Gastrocnemius medialis (tissue), 4 donors: ENCODE data around the gene CELSR2. TPM values are rescaled to one million over a fixed set of nuclear protein-coding genes. Genes with fewer than 3 reads are reported as not detected.
A peak's percentile ranks its signal among the peaks of the same experiment; 100 is the strongest.

ENCODE experiments used
- ATAC-seq, 2 donors: fragments of 150-250 bp; one replicate each; pipeline ENCODE4 v1.9.1; 2016
- DNase-seq, 2 donors: peaks; one replicate each; pipeline ENCODE4 v3.0.0-alpha.2; 2019
- H3K27ac ChIP-seq, 4 donors: fragments of 200-600 bp; sonication (generic); 1 replicate in 1 of 4; 2 replicates in 3 of 4; pipeline ENCODE4 v1.5.1; 2016 to 2018; ENCODE audit warnings: mild to moderate bottlenecking in 2 of 4, moderate library complexity in 1 of 4
- H3K27me3 ChIP-seq, 3 donors: fragments of 200-600 bp; sonication (generic) in 2 of 3; 1 replicate in 1 of 3; 2 replicates in 2 of 3; pipeline versions ENCODE4 v1.5.1 to v1.6.0; 2016 to 2019; ENCODE audit warnings: mild to moderate bottlenecking in 1 of 3, moderate library complexity in 1 of 3
- H3K36me3 ChIP-seq, 2 donors: fragments of 200-600 bp; sonication (generic) in 1 of 2; one replicate each; pipeline ENCODE4 v1.5.1; 2017 to 2018
- H3K4me1 ChIP-seq, 2 donors: fragments of 200-600 bp; sonication (generic) in 1 of 2; one replicate each; pipeline ENCODE4 v1.5.1; 2016 to 2017; ENCODE audit warnings: mild to moderate bottlenecking in 2 of 2
- H3K4me3 ChIP-seq, 4 donors: fragments of 200-600 bp; sonication (generic) in 3 of 4; 1 replicate in 1 of 4; 2 replicates in 3 of 4; pipeline ENCODE4 v1.5.1; 2016 to 2019; ENCODE audit warnings: mild to moderate bottlenecking in 2 of 4
- H3K9me3 ChIP-seq, 3 donors: fragments of 200-600 bp; sonication (generic) in 2 of 3; 1 replicate in 1 of 3; 2 replicates in 2 of 3; pipeline ENCODE4 v1.5.1; 2016 to 2019
- POLR2A ChIP-seq, 2 donors: fragments of 450-650 bp; IDR thresholded peaks; one replicate each; pipeline ENCODE4 v1.6.1; 2017; ENCODE audit warnings: antibody characterized with exemption in 2 of 2, mild to moderate bottlenecking in 2 of 2, moderate library complexity in 2 of 2
- in situ Hi-C, 4 donors: fragments of 200-750 bp; cut with MboI; loops; one replicate each; pipeline versions ENCODE4 v1.15.0 to v1.8.0; 2017; ENCODE audit warnings: low sequenced_read_pairs in 4 of 4
- intact Hi-C: fragments of 100-400 bp; cut with DNase I; formaldehyde crosslinking; loops from one replicate; pipeline ENCODE4 v1.15.1; 2023; ENCODE audit warnings: low total_unique reads
- total RNA-seq, 4 donors: library from RNA; depleted of rRNA; stranded (reverse); fragments of >200 nt; gene quantifications; one replicate each; pipeline versions ENCODE4 v1.1.0 to v1.2.3, GENCODE V29; 2016
- TF ChIP-seq, protein P1 (sequence below), 5 experiments: fragments of 450-650 bp in 3 of 5; fragments of 200-600 bp in 2 of 5; sonication (generic) in 2 of 5; IDR thresholded peaks in 4 of 5; conservative IDR thresholded peaks in 1 of 5; 1 replicate in 4 of 5; 2 replicates in 1 of 5; pipeline ENCODE4 v1.5.1; 2016 to 2019; ENCODE audit warnings: antibody characterized with exemption in 5 of 5, mild to moderate bottlenecking in 3 of 5, moderate library complexity in 3 of 5

Gene CELSR2
- total RNA-seq, 4 donors from 2014 or later: 5.8 to 12.5 (median 7.9) TPM

DNA sequence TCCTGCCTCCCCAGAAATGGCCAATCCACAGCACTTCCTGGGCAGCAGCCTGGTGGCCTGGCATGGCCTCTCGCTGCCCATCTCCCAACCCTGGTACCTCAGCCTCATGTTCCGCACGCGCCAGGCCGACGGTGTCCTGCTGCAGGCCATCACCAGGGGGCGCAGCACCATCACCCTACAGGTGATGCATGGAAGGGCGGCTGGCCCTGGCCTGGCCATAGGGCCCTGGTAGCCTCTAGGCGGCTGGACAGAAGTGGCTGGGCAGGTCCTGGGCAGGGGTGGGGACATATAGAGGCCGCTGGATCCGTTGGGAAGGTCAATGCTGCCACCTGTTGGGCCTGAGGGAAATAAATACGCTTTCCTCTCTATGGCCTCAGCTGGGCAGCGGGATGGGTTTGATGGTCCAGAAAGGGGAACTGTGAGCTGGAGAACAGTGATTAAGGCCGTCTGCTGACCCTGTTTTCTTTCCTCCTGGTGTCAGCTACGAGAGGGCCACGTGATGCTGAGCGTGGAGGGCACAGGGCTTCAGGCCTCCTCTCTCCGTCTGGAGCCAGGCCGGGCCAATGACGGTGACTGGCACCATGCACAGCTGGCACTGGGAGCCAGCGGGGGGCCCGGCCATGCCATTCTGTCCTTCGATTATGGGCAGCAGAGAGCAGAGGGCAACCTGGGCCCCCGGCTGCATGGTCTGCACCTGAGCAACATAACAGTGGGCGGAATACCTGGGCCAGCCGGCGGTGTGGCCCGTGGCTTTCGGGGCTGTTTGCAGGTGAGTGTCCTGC, 14.4 kb downstream of the CELSR2 start:
- Histone ChIP-seq H3K9me3 (no peaks in the 10 kb centered on the region), H3K27me3 (no peaks in the 10 kb centered on the region), H3K36me3 (no peaks in the 10 kb centered on the region), H3K4me3 (no peak overlapping the region), H3K27ac (no peak overlapping the region), H3K4me1 (no peaks in the 10 kb centered on the region)
- peak; percentile 52 to 76 for DNase-seq
- ATAC-seq: peak; percentile 59 to 78
- intact Hi-C loops: loop anchor here (1.0 kb wide), 3 partner anchors 62 to 269 kb away; no protein-coding TSS in a partner anchor
- in situ Hi-C loops: loop anchor here in 1 of 4 donors (10.0 kb wide), 1 partner anchor 141 kb away; no protein-coding TSS in a partner anchor
- TF ChIP-seq POLR2A (IDR thresholded peaks at IDR 0.05): no peak
- TF ChIP-seq, protein P1, sequence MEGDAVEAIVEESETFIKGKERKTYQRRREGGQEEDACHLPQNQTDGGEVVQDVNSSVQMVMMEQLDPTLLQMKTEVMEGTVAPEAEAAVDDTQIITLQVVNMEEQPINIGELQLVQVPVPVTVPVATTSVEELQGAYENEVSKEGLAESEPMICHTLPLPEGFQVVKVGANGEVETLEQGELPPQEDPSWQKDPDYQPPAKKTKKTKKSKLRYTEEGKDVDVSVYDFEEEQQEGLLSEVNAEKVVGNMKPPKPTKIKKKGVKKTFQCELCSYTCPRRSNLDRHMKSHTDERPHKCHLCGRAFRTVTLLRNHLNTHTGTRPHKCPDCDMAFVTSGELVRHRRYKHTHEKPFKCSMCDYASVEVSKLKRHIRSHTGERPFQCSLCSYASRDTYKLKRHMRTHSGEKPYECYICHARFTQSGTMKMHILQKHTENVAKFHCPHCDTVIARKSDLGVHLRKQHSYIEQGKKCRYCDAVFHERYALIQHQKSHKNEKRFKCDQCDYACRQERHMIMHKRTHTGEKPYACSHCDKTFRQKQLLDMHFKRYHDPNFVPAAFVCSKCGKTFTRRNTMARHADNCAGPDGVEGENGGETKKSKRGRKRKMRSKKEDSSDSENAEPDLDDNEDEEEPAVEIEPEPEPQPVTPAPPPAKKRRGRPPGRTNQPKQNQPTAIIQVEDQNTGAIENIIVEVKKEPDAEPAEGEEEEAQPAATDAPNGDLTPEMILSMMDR (IDR thresholded peaks at IDR 0.05 in 4 of 5, conservative IDR thresholded peaks at IDR 0.05 in 1 of 5): peak; percentile 87 to 98 (median 93)

DNA sequence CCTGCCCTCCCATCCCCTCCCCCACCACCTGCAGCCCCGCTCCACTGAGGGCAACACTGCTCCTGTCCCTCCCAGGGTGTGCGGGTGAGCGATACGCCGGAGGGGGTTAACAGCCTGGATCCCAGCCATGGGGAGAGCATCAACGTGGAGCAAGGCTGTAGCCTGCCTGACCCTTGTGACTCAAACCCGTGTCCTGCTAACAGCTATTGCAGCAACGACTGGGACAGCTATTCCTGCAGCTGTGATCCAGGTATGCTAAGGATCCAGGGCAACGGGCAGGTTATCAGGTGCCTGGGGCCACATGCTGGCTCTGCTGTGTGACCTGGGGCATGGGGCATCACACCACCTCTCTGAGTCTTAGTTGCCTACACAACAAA, 15.0 kb downstream of the CELSR2 start:
- TF ChIP-seq, protein P1 (IDR thresholded peaks at IDR 0.05 in 4 of 5, conservative IDR thresholded peaks at IDR 0.05 in 1 of 5): no peak
- TF ChIP-seq POLR2A (IDR thresholded peaks at IDR 0.05): no peak
- Histone ChIP-seq H3K36me3 (no peaks in the 10 kb centered on the region), H3K27me3 (no peaks in the 10 kb centered on the region), H3K4me1 (no peaks in the 10 kb centered on the region), H3K27ac (no peak overlapping the region), H3K4me3 (no peak overlapping the region), H3K9me3 (no peaks in the 10 kb centered on the region)
- intact Hi-C loops (no loop called here), in situ Hi-C loops (loop anchor here in 1 of 4 donors (10.0 kb wide), 1 partner anchor 140 kb away; no protein-coding TSS in a partner anchor)
- no peak for ATAC-seq
- no peak for DNase-seq

DNA sequence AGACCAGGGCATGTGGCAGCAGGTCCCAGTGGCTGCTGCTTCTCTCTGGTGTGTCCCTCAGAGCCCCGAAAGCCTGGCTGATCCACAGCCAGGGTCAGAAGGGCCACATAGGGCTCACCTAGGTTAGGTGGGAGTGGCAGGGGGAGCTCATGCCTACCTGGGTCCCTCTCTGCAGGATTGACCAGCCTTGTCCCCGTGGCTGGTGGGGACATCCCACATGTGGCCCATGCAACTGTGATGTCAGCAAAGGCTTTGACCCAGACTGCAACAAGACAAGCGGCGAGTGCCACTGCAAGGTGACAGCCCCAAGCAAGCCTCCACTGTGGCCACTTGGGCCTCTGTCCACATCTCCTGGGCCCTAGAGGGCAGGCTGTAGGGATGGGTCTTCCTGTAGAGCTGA, 15.7 kb downstream of the CELSR2 start:
- no peak overlapping the region for H3K27ac ChIP-seq
- no peak overlapping the region for H3K4me3 ChIP-seq
- H3K36me3 ChIP-seq: no peaks in the 10 kb centered on the region
- intact Hi-C loops (no loop called here), in situ Hi-C loops (loop anchor here in 1 of 4 donors (10.0 kb wide), 1 partner anchor 140 kb away; no protein-coding TSS in a partner anchor)
- H3K9me3 ChIP-seq: no peaks in the 10 kb centered on the region
- no peak for TF ChIP-seq POLR2A (IDR thresholded peaks at IDR 0.05)
- TF ChIP-seq, protein P1 (IDR thresholded peaks at IDR 0.05 in 4 of 5, conservative IDR thresholded peaks at IDR 0.05 in 1 of 5): no peak
- H3K27me3 ChIP-seq: no peaks in the 10 kb centered on the region
- no peak for ATAC-seq
- no peaks in the 10 kb centered on the region for H3K4me1 ChIP-seq
- no peak for DNase-seq

DNA sequence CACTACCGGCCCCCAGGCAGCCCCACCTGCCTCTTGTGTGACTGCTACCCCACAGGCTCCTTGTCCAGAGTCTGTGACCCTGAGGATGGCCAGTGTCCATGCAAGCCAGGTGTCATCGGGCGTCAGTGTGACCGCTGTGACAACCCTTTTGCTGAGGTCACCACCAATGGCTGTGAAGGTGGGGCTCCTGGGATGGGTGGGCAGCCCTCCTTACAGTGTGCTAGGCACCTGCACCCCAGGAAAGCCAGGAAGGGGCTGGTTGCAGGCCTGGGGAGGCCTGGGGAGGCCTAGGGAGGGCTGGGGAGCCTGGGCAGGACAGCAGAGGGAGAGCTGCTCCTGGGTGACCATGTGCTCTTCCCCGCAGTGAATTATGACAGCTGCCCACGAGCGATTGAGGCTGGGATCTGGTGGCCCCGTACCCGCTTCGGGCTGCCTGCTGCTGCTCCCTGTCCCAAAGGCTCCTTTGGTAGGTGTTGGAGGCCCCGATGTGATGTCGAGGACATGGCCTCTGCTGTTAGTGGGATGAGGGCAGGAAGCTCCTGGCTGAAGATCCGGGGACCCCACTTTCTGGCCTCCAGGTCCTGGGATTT, 16.5 kb downstream of the CELSR2 start:
- no peaks in the 10 kb centered on the region for H3K36me3 ChIP-seq
- H3K4me3 ChIP-seq: no peak overlapping the region
- H3K27ac ChIP-seq: no peak overlapping the region
- H3K9me3 ChIP-seq: no peaks in the 10 kb centered on the region
- ATAC-seq: no peak
- H3K27me3 ChIP-seq: no peaks in the 10 kb centered on the region
- in situ Hi-C loops: loop anchor here in 1 of 4 donors (10.0 kb wide), 1 partner anchor 139 kb away; no protein-coding TSS in a partner anchor
- intact Hi-C loops: no loop called here
- no peaks in the 10 kb centered on the region for H3K4me1 ChIP-seq
- no peak for DNase-seq
- no peak for TF ChIP-seq POLR2A (IDR thresholded peaks at IDR 0.05)
- TF ChIP-seq, protein P1 (IDR thresholded peaks at IDR 0.05 in 4 of 5, conservative IDR thresholded peaks at IDR 0.05 in 1 of 5): no peak
